ENCODE results near the gene B4GALT2.
A peak's percentile ranks its signal among the peaks of the same experiment; 100 is the strongest.

B4GALT2 gene

DNA sequence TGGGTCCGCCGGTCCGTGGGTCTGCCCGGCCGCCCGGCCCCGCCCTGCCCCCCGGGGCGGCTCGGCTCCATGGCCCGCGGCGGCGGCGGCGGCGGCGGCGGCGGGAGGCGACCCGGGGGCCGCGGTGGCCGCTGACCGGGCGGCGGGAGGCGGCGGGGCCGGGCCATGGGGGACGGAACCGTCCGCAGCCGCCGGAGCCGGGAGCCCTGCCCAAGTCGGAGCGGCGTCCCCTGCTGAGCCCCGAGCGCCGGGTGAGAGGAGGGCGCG lies 184 bp downstream of the B4GALT2 start:
- no peak for ATAC-seq (ENCODE audit: insufficient read depth, low read depth)
- Histone ChIP-seq H3K36me3 (ENCODE audit: insufficient read depth, low read length) (peaks cover 27% of the 10 kb centered on the region), H2AFZ (ENCODE audit: low read depth, low read length) (no peak overlapping the region), H4K20me1 (ENCODE audit: insufficient read depth, low read length) (peaks cover 30% of the 10 kb centered on the region), H3K9me3 (ENCODE audit: insufficient read depth, low read length, severe bottlenecking) (no peaks in the 10 kb centered on the region), H3K4me3 (ENCODE audit: low read depth in 1 of 2, low read length in 2 of 2) (no peak overlapping the region), H3K4me2 (ENCODE audit: insufficient read depth, low read length) (peak overlapping the region; percentile 48; the same call in 1 of the 2 replicates), H3K4me1 (ENCODE audit: insufficient read depth, low read length) (peaks cover 38% of the 10 kb centered on the region), H3K9ac (ENCODE audit: low read depth, low read length) (no peak overlapping the region; the same call in 1 of the 2 replicates), H3K79me2 (ENCODE audit: insufficient read depth, low read length) (peaks cover 24% of the 10 kb centered on the region), H3K27me3 (ENCODE audit: insufficient read depth, low read length, poor library complexity) (peaks cover 7% of the 10 kb centered on the region), H3K27ac (ENCODE audit: low read length) (no peak overlapping the region)
- TF ChIP-seq EZH2 (IDR thresholded peaks at IDR 0.05; ENCODE audit: borderline replicate concordance, low read depth, low read length, severe bottlenecking) (no peak), CTCF (IDR thresholded peaks at IDR 0.05; ENCODE audit: borderline replicate concordance, extremely low read depth, low read length, poor library complexity, severe bottlenecking) (no peak)
- DNase-seq, result no peak

GRCh38 chr1:43979528-43980254 lies 681 bp downstream of the B4GALT2 start:
- peak; percentile 35 for DNase-seq
- Histone ChIP-seq H3K36me3 (ENCODE audit: insufficient read depth, low read length) (peaks cover 27% of the 10 kb centered on the region), H3K9me3 (ENCODE audit: insufficient read depth, low read length, severe bottlenecking) (no peaks in the 10 kb centered on the region), H3K4me2 (ENCODE audit: insufficient read depth, low read length) (peak overlapping the region; percentile 48), H3K4me3 (ENCODE audit: low read depth in 1 of 2, low read length in 2 of 2) (peak overlapping the region in 1 of 2 experiments; percentile 9; a peak in 1 of 4 replicates), H2AFZ (ENCODE audit: low read depth, low read length) (no peak overlapping the region), H3K79me2 (ENCODE audit: insufficient read depth, low read length) (peaks cover 24% of the 10 kb centered on the region), H3K4me1 (ENCODE audit: insufficient read depth, low read length) (peaks cover 35% of the 10 kb centered on the region), H3K27ac (ENCODE audit: low read length) (no peak overlapping the region), H4K20me1 (ENCODE audit: insufficient read depth, low read length) (peaks cover 30% of the 10 kb centered on the region), H3K27me3 (ENCODE audit: insufficient read depth, low read length, poor library complexity) (peaks cover 7% of the 10 kb centered on the region), H3K9ac (ENCODE audit: low read depth, low read length) (no peak overlapping the region; the same call in 1 of the 2 replicates)
- TF ChIP-seq EZH2 (IDR thresholded peaks at IDR 0.05; ENCODE audit: borderline replicate concordance, low read depth, low read length, severe bottlenecking) (no peak), CTCF (IDR thresholded peaks at IDR 0.05; ENCODE audit: borderline replicate concordance, extremely low read depth, low read length, poor library complexity, severe bottlenecking) (no peak)
- no peak for ATAC-seq (ENCODE audit: insufficient read depth, low read depth)

GRCh38 chr1:43980255-43981134 lies 1.5 kb downstream of the B4GALT2 start:
- peak overlapping the region in 1 of 2 experiments; percentile 9; a peak in 1 of 4 replicates for H3K4me3 ChIP-seq (ENCODE audit: low read depth in 1 of 2, low read length in 2 of 2)
- H4K20me1 ChIP-seq (ENCODE audit: insufficient read depth, low read length), result peaks cover 30% of the 10 kb centered on the region
- H3K36me3 ChIP-seq (ENCODE audit: insufficient read depth, low read length), result peaks cover 27% of the 10 kb centered on the region
- H3K79me2 ChIP-seq (ENCODE audit: insufficient read depth, low read length), result peaks cover 17% of the 10 kb centered on the region
- TF ChIP-seq EZH2 (IDR thresholded peaks at IDR 0.05; ENCODE audit: borderline replicate concordance, low read depth, low read length, severe bottlenecking) (no peak), CTCF (IDR thresholded peaks at IDR 0.05; ENCODE audit: borderline replicate concordance, extremely low read depth, low read length, poor library complexity, severe bottlenecking) (no peak)
- no peaks in the 10 kb centered on the region for H3K9me3 ChIP-seq (ENCODE audit: insufficient read depth, low read length, severe bottlenecking)
- peaks cover 7% of the 10 kb centered on the region for H3K27me3 ChIP-seq (ENCODE audit: insufficient read depth, low read length, poor library complexity)
- H3K4me2 ChIP-seq (ENCODE audit: insufficient read depth, low read length), result 0 out of 2 replicates have a peak overlapping the region, but pooled peaks have one; percentile 48
- no peak overlapping the region for H3K9ac ChIP-seq (ENCODE audit: low read depth, low read length)
- no peak for ATAC-seq (ENCODE audit: insufficient read depth, low read depth)
- no peak overlapping the region for H3K27ac ChIP-seq (ENCODE audit: low read length)
- H2AFZ ChIP-seq (ENCODE audit: low read depth, low read length), result no peak overlapping the region
- H3K4me1 ChIP-seq (ENCODE audit: insufficient read depth, low read length), result peaks cover 35% of the 10 kb centered on the region
- no peak for DNase-seq

All from DND-41 (cell line).